ENCODE measurements around the gene SRGAP3. TPM values are rescaled to one million over a fixed set of nuclear protein-coding genes. Genes with fewer than 3 reads are reported as not detected.

The SRGAP3 gene
- total and polyA plus RNA-seq, 2 donors (not counting 1 experiment from before 2014, with no cell fraction given), result 0.92 to 12.4 TPM

DNA sequence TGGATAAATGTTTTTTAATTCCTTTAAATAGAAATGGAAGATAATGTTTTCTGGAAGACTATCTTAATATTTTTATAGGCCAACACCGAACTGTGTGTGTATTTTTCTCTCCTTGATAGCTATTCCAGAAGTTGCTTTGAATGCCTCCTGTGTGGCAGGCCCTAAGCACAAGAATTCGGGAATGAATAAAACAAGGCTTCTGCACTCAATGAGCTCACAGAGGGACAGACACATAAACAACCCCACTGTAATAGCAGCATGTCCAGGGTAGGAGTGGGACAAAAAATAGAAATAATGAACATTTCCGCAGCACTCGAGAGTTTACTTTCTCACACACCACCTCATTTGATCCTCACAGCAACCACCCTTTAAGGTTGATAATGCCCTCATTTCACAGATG is 18.0 kb downstream of the SRGAP3 start:
- no peaks in the 10 kb centered on the region for H3K27me3 ChIP-seq (ENCODE audit: control insufficient read depth, insufficient read depth, low read length)
- H4K20me1 ChIP-seq (ENCODE audit: control insufficient read depth, extremely low read depth, insufficient read depth, low read length), result no peaks in the 10 kb centered on the region
- H3K79me2 ChIP-seq (ENCODE audit: control insufficient read depth, insufficient read depth, low read length), result no peaks in the 10 kb centered on the region
- no peak for TF ChIP-seq EZH2 (IDR thresholded peaks at IDR 0.05; ENCODE audit: low read length, missing control alignments)
- TF ChIP-seq, protein P1, sequence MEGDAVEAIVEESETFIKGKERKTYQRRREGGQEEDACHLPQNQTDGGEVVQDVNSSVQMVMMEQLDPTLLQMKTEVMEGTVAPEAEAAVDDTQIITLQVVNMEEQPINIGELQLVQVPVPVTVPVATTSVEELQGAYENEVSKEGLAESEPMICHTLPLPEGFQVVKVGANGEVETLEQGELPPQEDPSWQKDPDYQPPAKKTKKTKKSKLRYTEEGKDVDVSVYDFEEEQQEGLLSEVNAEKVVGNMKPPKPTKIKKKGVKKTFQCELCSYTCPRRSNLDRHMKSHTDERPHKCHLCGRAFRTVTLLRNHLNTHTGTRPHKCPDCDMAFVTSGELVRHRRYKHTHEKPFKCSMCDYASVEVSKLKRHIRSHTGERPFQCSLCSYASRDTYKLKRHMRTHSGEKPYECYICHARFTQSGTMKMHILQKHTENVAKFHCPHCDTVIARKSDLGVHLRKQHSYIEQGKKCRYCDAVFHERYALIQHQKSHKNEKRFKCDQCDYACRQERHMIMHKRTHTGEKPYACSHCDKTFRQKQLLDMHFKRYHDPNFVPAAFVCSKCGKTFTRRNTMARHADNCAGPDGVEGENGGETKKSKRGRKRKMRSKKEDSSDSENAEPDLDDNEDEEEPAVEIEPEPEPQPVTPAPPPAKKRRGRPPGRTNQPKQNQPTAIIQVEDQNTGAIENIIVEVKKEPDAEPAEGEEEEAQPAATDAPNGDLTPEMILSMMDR (conservative IDR thresholded peaks at IDR 0.05 in 1 of 2, IDR thresholded peaks at IDR 0.05 in 1 of 2; ENCODE audit: low read depth in 1 of 2, low read length in 2 of 2), result no peak
- no peak overlapping the region for H3K4me3 ChIP-seq (replicated peaks in 1 of 4; ENCODE audit: control extremely low read depth in 1 of 4, insufficient read depth in 1 of 4, low read depth in 3 of 4, low read length in 4 of 4)
- no peaks in the 10 kb centered on the region for H3K9me3 ChIP-seq (ENCODE audit: control insufficient read depth, insufficient read depth, low read depth, low read length)
- no peak for DNase-seq (ENCODE audit: low read depth in 2 of 2)
- no peaks in the 10 kb centered on the region for H3K36me3 ChIP-seq (ENCODE audit: control insufficient read depth, insufficient read depth, low read length)
- no peaks in the 10 kb centered on the region for H3K4me1 ChIP-seq (ENCODE audit: control insufficient read depth, extremely low read depth, insufficient read depth, low read length)
- no peak overlapping the region for H3K9ac ChIP-seq (ENCODE audit: insufficient read depth, low read length)
- no peak overlapping the region for H3K4me2 ChIP-seq (ENCODE audit: extremely low read depth, insufficient read depth, low read length)
- no peak overlapping the region for H2AFZ ChIP-seq (ENCODE audit: low read length)
- H3K27ac ChIP-seq (ENCODE audit: insufficient read depth, low read length), result no peak overlapping the region

DNA sequence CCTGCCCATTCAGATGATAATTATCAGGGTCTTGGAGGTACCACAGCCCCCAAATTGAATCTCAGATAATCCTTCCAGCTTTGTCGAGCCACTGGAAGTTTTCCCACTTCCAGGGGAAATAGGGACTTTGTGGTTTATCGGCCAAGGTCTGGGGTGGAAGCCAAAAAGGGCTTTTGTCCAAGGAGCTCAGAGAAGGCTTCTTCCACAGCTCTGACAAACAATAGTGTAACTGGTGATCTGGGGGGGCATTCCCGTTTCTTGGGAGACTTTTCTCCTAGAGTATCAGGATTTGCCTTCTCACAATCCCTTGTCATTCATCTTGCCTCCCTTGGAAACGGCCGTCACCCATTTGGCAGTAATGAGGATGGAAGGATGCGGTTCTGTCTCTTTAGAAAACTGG is 18.4 kb downstream of the SRGAP3 start:
- peak in 1 of 2 donors; percentile 27 for DNase-seq (ENCODE audit: low read depth in 2 of 2)
- no peaks in the 10 kb centered on the region for H3K9me3 ChIP-seq (ENCODE audit: control insufficient read depth, insufficient read depth, low read depth, low read length)
- no peaks in the 10 kb centered on the region for H3K4me1 ChIP-seq (ENCODE audit: control insufficient read depth, extremely low read depth, insufficient read depth, low read length)
- H3K9ac ChIP-seq (ENCODE audit: insufficient read depth, low read length), result no peak overlapping the region
- no peaks in the 10 kb centered on the region for H4K20me1 ChIP-seq (ENCODE audit: control insufficient read depth, extremely low read depth, insufficient read depth, low read length)
- H3K27ac ChIP-seq (ENCODE audit: insufficient read depth, low read length), result no peak overlapping the region
- H2AFZ ChIP-seq (ENCODE audit: low read length), result no peak overlapping the region
- no peak for TF ChIP-seq EZH2 (IDR thresholded peaks at IDR 0.05; ENCODE audit: low read length, missing control alignments)
- TF ChIP-seq, protein P1 (conservative IDR thresholded peaks at IDR 0.05 in 1 of 2, IDR thresholded peaks at IDR 0.05 in 1 of 2; ENCODE audit: low read depth in 1 of 2, low read length in 2 of 2), result no peak
- H3K4me3 ChIP-seq (replicated peaks in 1 of 4; ENCODE audit: control extremely low read depth in 1 of 4, insufficient read depth in 1 of 4, low read depth in 3 of 4, low read length in 4 of 4), result no peak overlapping the region
- H3K27me3 ChIP-seq (ENCODE audit: control insufficient read depth, insufficient read depth, low read length), result no peaks in the 10 kb centered on the region
- H3K4me2 ChIP-seq (ENCODE audit: extremely low read depth, insufficient read depth, low read length), result no peak overlapping the region
- no peaks in the 10 kb centered on the region for H3K79me2 ChIP-seq (ENCODE audit: control insufficient read depth, insufficient read depth, low read length)
- H3K36me3 ChIP-seq (ENCODE audit: control insufficient read depth, insufficient read depth, low read length), result no peaks in the 10 kb centered on the region

DNA sequence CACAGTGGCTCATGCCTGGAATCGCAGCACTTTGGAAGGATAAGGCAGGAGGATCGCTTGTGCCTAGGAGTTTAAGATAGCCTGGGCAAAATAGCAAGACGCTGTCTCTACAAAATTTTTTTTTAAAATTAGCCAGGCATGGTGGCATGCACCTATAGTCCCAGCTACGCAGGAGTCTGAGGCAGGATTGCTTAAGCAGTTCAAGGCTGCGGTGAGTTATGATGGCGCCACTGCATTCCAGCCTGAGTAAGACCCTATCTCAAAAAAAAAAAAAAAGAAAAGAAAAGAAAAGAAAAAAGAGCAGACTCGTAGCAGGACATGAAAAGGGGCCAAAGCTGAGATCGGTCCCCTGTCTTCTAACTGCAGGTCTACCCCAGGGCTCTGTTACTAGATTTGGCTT is 18.9 kb downstream of the SRGAP3 start:
- H3K9me3 ChIP-seq (ENCODE audit: control insufficient read depth, insufficient read depth, low read depth, low read length), result no peaks in the 10 kb centered on the region
- H3K4me1 ChIP-seq (ENCODE audit: control insufficient read depth, extremely low read depth, insufficient read depth, low read length), result no peaks in the 10 kb centered on the region
- no peak overlapping the region for H2AFZ ChIP-seq (ENCODE audit: low read length)
- no peaks in the 10 kb centered on the region for H3K27me3 ChIP-seq (ENCODE audit: control insufficient read depth, insufficient read depth, low read length)
- DNase-seq (ENCODE audit: low read depth in 2 of 2), result peak in 1 of 2 donors; percentile 68
- no peaks in the 10 kb centered on the region for H4K20me1 ChIP-seq (ENCODE audit: control insufficient read depth, extremely low read depth, insufficient read depth, low read length)
- TF ChIP-seq EZH2 (IDR thresholded peaks at IDR 0.05; ENCODE audit: low read length, missing control alignments), result no peak
- no peak overlapping the region for H3K9ac ChIP-seq (ENCODE audit: insufficient read depth, low read length)
- H3K4me3 ChIP-seq (replicated peaks in 1 of 4; ENCODE audit: control extremely low read depth in 1 of 4, insufficient read depth in 1 of 4, low read depth in 3 of 4, low read length in 4 of 4), result no peak overlapping the region
- H3K4me2 ChIP-seq (ENCODE audit: extremely low read depth, insufficient read depth, low read length), result no peak overlapping the region
- H3K36me3 ChIP-seq (ENCODE audit: control insufficient read depth, insufficient read depth, low read length), result no peaks in the 10 kb centered on the region
- no peak overlapping the region for H3K27ac ChIP-seq (ENCODE audit: insufficient read depth, low read length)
- no peaks in the 10 kb centered on the region for H3K79me2 ChIP-seq (ENCODE audit: control insufficient read depth, insufficient read depth, low read length)
